Measurements from ENCODE around the gene NPBWR2. TPM values are rescaled to one million over a fixed set of nuclear protein-coding genes. Genes with fewer than 3 reads are reported as not detected.

The NPBWR2 gene
- total and polyA plus RNA-seq, 9 of the 15 experiments (the other 6 are each of a cell fraction or from before 2014, with no cell fraction given) = not detected

DNA sequence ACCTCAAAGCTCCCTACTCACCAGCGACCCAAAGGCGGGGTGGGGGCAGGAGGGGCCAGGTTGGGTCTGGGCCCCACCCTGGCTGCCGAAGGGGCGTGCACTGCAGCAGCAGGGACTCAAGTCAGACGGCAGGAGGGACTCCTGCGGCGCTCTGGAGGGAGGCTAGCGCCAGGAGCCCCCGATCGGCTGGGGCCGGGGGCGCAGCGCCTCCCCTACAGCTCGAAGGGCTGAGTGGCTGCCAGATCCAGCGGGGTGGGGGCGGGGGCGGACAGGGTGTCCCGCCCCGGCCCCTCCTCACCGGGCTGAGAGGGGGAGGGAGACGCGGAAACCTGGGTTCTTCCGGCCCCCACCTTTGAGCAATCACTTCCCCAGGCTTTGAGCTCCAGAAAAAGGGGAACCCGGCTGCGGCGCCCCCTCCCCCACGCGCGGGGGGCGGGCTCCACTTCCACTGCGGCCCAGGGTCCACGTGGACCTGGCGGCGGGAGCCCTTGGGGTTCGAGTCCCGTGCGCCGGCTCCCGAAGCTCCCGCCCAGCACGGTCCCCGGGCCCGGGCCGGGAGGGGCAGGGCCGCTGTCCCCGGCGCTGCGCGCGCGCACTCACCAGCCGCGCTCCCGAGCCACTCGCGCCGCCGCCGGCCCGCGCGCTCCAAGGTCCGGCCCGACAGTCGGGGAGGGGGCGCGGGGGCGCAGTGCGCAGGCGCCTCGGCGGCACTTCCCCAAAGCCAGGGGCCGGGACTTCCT is 27.9 kb downstream of the NPBWR2 start, which contains the start of gene RGS19 (continued):
- TF ChIP-seq, protein P1, sequence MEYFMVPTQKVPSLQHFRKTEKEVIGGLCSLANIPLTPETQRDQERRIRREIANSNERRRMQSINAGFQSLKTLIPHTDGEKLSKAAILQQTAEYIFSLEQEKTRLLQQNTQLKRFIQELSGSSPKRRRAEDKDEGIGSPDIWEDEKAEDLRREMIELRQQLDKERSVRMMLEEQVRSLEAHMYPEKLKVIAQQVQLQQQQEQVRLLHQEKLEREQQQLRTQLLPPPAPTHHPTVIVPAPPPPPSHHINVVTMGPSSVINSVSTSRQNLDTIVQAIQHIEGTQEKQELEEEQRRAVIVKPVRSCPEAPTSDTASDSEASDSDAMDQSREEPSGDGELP (CRISPR knock-in tag; IDR thresholded peaks at IDR 0.05; ENCODE audit: borderline replicate concordance) = 0 out of 2 replicates have a peak, but pooled peaks have one; percentile 25
- peak; percentile 76; the same call in 1 of the 2 replicates for TF ChIP-seq RB1 (IDR thresholded peaks at IDR 0.05; ENCODE audit: low read depth)
- TF ChIP-seq CTBP1 (IDR thresholded peaks at IDR 0.05; ENCODE audit: borderline replicate concordance) = peak; percentile 73; the same call in 1 of the 2 replicates
- TF ChIP-seq TAF9B (IDR thresholded peaks at IDR 0.05; ENCODE audit: partially characterized antibody) = no peak
- peak; percentile 79 for TF ChIP-seq CXXC5 (CRISPR knock-in tag; IDR thresholded peaks at IDR 0.05)
- peak; percentile 32; the same call in 1 of the 2 replicates for TF ChIP-seq ARID1B (IDR thresholded peaks at IDR 0.05)
- TF ChIP-seq, protein P2, sequence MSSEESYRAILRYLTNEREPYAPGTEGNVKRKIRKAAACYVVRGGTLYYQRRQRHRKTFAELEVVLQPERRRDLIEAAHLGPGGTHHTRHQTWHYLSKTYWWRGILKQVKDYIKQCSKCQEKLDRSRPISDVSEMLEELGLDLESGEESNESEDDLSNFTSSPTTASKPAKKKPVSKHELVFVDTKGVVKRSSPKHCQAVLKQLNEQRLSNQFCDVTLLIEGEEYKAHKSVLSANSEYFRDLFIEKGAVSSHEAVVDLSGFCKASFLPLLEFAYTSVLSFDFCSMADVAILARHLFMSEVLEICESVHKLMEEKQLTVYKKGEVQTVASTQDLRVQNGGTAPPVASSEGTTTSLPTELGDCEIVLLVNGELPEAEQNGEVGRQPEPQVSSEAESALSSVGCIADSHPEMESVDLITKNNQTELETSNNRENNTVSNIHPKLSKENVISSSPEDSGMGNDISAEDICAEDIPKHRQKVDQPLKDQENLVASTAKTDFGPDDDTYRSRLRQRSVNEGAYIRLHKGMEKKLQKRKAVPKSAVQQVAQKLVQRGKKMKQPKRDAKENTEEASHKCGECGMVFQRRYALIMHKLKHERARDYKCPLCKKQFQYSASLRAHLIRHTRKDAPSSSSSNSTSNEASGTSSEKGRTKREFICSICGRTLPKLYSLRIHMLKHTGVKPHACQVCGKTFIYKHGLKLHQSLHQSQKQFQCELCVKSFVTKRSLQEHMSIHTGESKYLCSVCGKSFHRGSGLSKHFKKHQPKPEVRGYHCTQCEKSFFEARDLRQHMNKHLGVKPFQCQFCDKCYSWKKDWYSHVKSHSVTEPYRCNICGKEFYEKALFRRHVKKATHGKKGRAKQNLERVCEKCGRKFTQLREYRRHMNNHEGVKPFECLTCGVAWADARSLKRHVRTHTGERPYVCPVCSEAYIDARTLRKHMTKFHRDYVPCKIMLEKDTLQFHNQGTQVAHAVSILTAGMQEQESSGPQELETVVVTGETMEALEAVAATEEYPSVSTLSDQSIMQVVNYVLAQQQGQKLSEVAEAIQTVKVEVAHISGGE (CRISPR knock-in tag; IDR thresholded peaks at IDR 0.05) = peak in 1 of 3 experiments; percentile 44; a peak in 2 of 6 replicates
- TF ChIP-seq, protein P3, sequence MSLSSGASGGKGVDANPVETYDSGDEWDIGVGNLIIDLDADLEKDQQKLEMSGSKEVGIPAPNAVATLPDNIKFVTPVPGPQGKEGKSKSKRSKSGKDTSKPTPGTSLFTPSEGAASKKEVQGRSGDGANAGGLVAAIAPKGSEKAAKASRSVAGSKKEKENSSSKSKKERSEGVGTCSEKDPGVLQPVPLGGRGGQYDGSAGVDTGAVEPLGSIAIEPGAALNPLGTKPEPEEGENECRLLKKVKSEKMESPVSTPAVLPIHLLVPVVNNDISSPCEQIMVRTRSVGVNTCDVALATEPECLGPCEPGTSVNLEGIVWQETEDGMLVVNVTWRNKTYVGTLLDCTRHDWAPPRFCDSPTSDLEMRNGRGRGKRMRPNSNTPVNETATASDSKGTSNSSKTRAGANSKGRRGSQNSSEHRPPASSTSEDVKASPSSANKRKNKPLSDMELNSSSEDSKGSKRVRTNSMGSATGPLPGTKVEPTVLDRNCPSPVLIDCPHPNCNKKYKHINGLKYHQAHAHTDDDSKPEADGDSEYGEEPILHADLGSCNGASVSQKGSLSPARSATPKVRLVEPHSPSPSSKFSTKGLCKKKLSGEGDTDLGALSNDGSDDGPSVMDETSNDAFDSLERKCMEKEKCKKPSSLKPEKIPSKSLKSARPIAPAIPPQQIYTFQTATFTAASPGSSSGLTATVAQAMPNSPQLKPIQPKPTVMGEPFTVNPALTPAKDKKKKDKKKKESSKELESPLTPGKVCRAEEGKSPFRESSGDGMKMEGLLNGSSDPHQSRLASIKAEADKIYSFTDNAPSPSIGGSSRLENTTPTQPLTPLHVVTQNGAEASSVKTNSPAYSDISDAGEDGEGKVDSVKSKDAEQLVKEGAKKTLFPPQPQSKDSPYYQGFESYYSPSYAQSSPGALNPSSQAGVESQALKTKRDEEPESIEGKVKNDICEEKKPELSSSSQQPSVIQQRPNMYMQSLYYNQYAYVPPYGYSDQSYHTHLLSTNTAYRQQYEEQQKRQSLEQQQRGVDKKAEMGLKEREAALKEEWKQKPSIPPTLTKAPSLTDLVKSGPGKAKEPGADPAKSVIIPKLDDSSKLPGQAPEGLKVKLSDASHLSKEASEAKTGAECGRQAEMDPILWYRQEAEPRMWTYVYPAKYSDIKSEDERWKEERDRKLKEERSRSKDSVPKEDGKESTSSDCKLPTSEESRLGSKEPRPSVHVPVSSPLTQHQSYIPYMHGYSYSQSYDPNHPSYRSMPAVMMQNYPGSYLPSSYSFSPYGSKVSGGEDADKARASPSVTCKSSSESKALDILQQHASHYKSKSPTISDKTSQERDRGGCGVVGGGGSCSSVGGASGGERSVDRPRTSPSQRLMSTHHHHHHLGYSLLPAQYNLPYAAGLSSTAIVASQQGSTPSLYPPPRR (CRISPR knock-in tag; IDR thresholded peaks at IDR 0.05; ENCODE audit: borderline replicate concordance) = no peak
- TF ChIP-seq RAD51 (IDR thresholded peaks at IDR 0.05; ENCODE audit: borderline replicate concordance, low read depth) = 0 out of 2 replicates have a peak, but pooled peaks have one; percentile 11
- TF ChIP-seq PCBP1 (IDR thresholded peaks at IDR 0.05; ENCODE audit: low read depth, low read length, poor library complexity, severe bottlenecking) = peak; percentile 71
- peak; percentile 45; the same call in 1 of the 2 replicates for TF ChIP-seq SOX6 (IDR thresholded peaks at IDR 0.05)
- no peak for TF ChIP-seq ATF1 (CRISPR knock-in tag; IDR thresholded peaks at IDR 0.05)
- 0 out of 2 replicates have a peak, but pooled peaks have one; percentile 12 for TF ChIP-seq ATF1 (tag; IDR thresholded peaks at IDR 0.05)
- TF ChIP-seq PHF21A (IDR thresholded peaks at IDR 0.05; ENCODE audit: borderline replicate concordance, low read depth) = no peak
- peak; percentile 90 to 95 for TF ChIP-seq MAZ (CRISPR knock-in tag; conservative IDR thresholded peaks at IDR 0.05 in 1 of 2, IDR thresholded peaks at IDR 0.05 in 1 of 2)
- TF ChIP-seq, protein P4, sequence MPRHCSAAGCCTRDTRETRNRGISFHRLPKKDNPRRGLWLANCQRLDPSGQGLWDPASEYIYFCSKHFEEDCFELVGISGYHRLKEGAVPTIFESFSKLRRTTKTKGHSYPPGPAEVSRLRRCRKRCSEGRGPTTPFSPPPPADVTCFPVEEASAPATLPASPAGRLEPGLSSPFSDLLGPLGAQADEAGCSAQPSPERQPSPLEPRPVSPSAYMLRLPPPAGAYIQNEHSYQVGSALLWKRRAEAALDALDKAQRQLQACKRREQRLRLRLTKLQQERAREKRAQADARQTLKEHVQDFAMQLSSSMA (CRISPR knock-in tag; IDR thresholded peaks at IDR 0.05) = 0 out of 2 replicates have a peak, but pooled peaks have one; percentile 45
- TF ChIP-seq POLR2A (conservative IDR thresholded peaks at IDR 0.05) = peak; percentile 63
